Cardiac fibroblast (primary cell): Measurements from ENCODE around the gene MTREX.

ENCODE experiments used
- DNase-seq, 2 donors: peaks; one replicate each; pipeline versions ENCODE4 v3.0.0 to v3.0.0-alpha.2; 2010; ENCODE audit warnings: low read depth in 2 of 2
- H3K4me3 ChIP-seq, 2 donors: replicated peaks in 1 of 2; 1 replicate in 1 of 2; 2 replicates in 1 of 2; pipeline ENCODE4 v1.5.1; 2011; ENCODE audit warnings: low read depth in 2 of 2, low read length in 2 of 2, mild to moderate bottlenecking in 2 of 2, moderate library complexity in 1 of 2
- TF ChIP-seq, protein P1 (sequence below): IDR thresholded peaks from one replicate; pipeline ENCODE4 v1.5.1; 2011; ENCODE audit warnings: low read depth, mild to moderate bottlenecking, low read length, inconsistent platforms

MTREX gene

GRCh38 chr5:55347786-55348185 is 40.0 kb downstream of the MTREX start:
- DNase-seq: peak in 1 of 2 donors; percentile 50
- no peak overlapping the region for H3K4me3 ChIP-seq
- TF ChIP-seq, protein P1, sequence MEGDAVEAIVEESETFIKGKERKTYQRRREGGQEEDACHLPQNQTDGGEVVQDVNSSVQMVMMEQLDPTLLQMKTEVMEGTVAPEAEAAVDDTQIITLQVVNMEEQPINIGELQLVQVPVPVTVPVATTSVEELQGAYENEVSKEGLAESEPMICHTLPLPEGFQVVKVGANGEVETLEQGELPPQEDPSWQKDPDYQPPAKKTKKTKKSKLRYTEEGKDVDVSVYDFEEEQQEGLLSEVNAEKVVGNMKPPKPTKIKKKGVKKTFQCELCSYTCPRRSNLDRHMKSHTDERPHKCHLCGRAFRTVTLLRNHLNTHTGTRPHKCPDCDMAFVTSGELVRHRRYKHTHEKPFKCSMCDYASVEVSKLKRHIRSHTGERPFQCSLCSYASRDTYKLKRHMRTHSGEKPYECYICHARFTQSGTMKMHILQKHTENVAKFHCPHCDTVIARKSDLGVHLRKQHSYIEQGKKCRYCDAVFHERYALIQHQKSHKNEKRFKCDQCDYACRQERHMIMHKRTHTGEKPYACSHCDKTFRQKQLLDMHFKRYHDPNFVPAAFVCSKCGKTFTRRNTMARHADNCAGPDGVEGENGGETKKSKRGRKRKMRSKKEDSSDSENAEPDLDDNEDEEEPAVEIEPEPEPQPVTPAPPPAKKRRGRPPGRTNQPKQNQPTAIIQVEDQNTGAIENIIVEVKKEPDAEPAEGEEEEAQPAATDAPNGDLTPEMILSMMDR: no peak

DNA sequence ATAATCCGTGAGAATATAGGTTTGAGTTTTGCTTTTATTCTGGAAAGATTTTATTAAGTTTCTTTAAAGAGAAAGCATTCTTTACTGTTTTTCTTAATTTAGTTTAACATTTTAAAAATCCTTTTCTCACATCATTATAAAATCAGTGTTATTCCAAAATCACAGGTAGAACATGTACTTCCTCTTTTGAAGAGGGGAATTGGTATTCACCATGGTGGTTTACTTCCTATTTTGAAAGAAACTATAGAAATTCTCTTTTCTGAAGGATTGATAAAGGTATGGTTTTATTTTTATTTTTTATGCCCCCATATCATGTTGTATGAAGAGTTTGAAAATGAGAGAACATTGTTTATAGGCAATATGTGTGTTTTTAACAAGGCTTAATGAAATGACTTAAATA is 43.0 kb downstream of the MTREX start:
- DNase-seq: no peak
- no peak overlapping the region for H3K4me3 ChIP-seq
- TF ChIP-seq, protein P1: no peak

GRCh38 chr5:55356896-55357295 is 49.1 kb downstream of the MTREX start:
- no peak overlapping the region for H3K4me3 ChIP-seq
- TF ChIP-seq, protein P1: no peak
- no peak for DNase-seq

GRCh38 chr5:55360190-55360589 is 52.4 kb downstream of the MTREX start:
- DNase-seq: peak; percentile 15 to 72
- TF ChIP-seq, protein P1: no peak
- no peak overlapping the region for H3K4me3 ChIP-seq

DNA sequence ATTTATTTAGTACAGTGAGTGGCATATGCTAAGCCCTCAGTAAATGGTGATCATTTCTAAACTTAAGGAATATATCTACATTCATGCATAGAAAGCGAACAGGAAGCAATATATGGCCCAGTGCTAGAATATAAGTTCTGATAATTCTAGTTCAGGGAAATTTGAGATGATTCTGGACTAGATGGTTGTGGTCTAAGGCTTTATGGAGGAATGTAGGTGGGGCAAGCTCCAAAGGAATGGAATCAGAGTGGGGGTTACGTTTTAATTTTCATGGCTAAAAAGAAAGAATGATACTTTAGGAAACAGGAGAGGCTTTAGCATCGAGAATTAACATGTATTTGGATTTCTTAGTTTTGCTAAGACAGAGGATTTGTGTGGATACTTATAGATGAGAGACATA is 56.1 kb downstream of the MTREX start:
- peak in 1 of 2 donors; percentile 9 for DNase-seq

GRCh38 chr5:55364537-55365055 is 56.8 kb downstream of the MTREX start:
- DNase-seq: no peak
- H3K4me3 ChIP-seq: no peak overlapping the region

More for the DNA sequence above, 56.1 kb downstream of the MTREX start:
- TF ChIP-seq, protein P1: no peak
- H3K4me3 ChIP-seq: no peak overlapping the region

More at GRCh38 chr5:55364537-55365055, 56.8 kb downstream of the MTREX start:
- TF ChIP-seq, protein P1: no peak
